Activated T-helper 2 cell treated with anti-CD3 and anti-CD28 coated beads, Interferon-gamma antibody, Interleukin-2, Interleukin-4, amounts not matched to agents 10 μg/mL and 5 μg/mL and 100 μg/mL, durations not matched to agents 14 hours and 24 hours and 36 hours (primary cell): ENCODE results near the gene FBXL13. TPM values are rescaled to one million over a fixed set of nuclear protein-coding genes. Genes with fewer than 3 reads are reported as not detected.
"Not testable (repeated sequence)": the region's sequence is repeated elsewhere in the genome, so short reads cannot be mapped to it uniquely, and the experiment has no call there.

ENCODE experiments used
- DNase-seq: peaks from one replicate; pipeline ENCODE4 v3.0.0; 2021; ENCODE audit warnings: low spot score
- H3K27ac Mint-ChIP-seq: one replicate; pipeline ENCODE4 v1.8.0; 2021; ENCODE audit warnings: mixed read lengths
- H3K27me3 Mint-ChIP-seq: one replicate; pipeline ENCODE4 v1.8.0; 2021; ENCODE audit warnings: low read depth, mixed read lengths
- H3K36me3 Mint-ChIP-seq: one replicate; pipeline ENCODE4 v1.8.0; 2021; ENCODE audit warnings: low read depth, mixed read lengths
- H3K4me1 Mint-ChIP-seq: one replicate; pipeline ENCODE4 v1.8.0; 2021; ENCODE audit warnings: low read depth, mixed read lengths
- H3K4me3 Mint-ChIP-seq: one replicate; pipeline ENCODE4 v1.8.0; 2021; ENCODE audit warnings: low read depth, mild to moderate bottlenecking, moderate library complexity, mixed read lengths
- H3K9me3 Mint-ChIP-seq: one replicate; pipeline ENCODE4 v1.8.0; 2021; ENCODE audit warnings: mixed read lengths
- intact Hi-C: fragments of 100-400 bp; cut with micrococcal nuclease; formaldehyde crosslinking; loops from one replicate; pipeline ENCODE4 v1.15.1; 2023
- total RNA-seq: library from RNA; stranded (reverse); gene quantifications from 2 replicates; pipeline ENCODE4 v1.2.3, GENCODE V29; 2022

The FBXL13 gene
- total RNA-seq, 1 donor from 2014 or later = 0.41 TPM

- Mint-ChIP-seq H3K27ac (no peak overlapping the region), H3K4me1 (no peaks in the 10 kb centered on the region), H3K9me3 (no peaks in the 10 kb centered on the region), H3K27me3 (no peaks in the 10 kb centered on the region), H3K4me3 (no peak overlapping the region), H3K36me3 (no peaks in the 10 kb centered on the region)
- no peak for DNase-seq
- intact Hi-C loops = no loop called here
These were observed 89.3 kb downstream of the FBXL13 start for GRCh38 chr7:102985176-102985783.

DNA sequence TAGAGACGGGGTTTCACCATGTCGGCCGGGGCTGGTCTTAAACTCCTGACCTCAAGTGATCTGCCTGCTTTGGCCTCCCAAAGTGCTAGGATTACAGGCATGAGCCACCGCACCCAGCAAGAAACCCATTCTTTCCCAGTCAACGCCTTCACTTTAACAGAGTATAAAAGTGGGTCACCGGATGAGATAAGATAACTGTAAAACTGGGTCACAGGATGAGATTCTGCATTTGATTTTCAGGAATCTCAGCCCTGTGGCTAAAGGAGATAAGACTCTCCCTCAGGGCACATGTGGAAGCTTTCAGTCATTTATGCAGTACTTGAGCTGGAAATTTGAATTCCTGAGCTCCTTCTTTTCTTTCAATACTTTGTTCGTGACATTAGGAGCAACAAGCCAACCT is 91.0 kb downstream of the FBXL13 start:
- H3K36me3 Mint-ChIP-seq = no peaks in the 10 kb centered on the region
- intact Hi-C loops = no loop called here
- H3K9me3 Mint-ChIP-seq = no peaks in the 10 kb centered on the region
- DNase-seq = no peak
- H3K27me3 Mint-ChIP-seq = peaks cover 1% of the 10 kb centered on the region
- H3K27ac Mint-ChIP-seq = no peak overlapping the region
- H3K4me3 Mint-ChIP-seq = no peak overlapping the region
- no peaks in the 10 kb centered on the region for H3K4me1 Mint-ChIP-seq

DNA sequence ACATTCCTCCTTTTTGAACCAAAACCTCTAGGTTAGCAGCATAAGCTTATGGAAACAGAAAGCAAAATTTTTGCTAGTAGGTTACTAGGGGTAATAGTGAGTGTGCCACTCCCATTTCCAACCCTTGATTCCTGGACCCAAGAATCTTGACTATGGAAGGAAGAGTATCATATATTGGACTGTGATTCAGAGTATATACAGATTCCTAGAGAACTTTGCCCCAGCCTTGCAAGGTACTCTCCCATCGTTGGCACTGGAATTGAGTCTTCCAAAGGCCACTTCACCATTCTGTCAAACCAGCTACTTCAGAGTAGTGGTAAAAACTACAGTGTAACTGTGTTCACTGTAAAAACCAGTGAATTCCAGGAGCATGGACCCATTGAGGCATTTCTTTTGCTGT is 92.4 kb downstream of the FBXL13 start:
- Mint-ChIP-seq H3K27ac (no peak overlapping the region), H3K4me3 (no peak overlapping the region), H3K4me1 (no peaks in the 10 kb centered on the region), H3K27me3 (peaks cover 1% of the 10 kb centered on the region), H3K9me3 (no peaks in the 10 kb centered on the region), H3K36me3 (no peaks in the 10 kb centered on the region)
- intact Hi-C loops = no loop called here
- DNase-seq = no peak

DNA sequence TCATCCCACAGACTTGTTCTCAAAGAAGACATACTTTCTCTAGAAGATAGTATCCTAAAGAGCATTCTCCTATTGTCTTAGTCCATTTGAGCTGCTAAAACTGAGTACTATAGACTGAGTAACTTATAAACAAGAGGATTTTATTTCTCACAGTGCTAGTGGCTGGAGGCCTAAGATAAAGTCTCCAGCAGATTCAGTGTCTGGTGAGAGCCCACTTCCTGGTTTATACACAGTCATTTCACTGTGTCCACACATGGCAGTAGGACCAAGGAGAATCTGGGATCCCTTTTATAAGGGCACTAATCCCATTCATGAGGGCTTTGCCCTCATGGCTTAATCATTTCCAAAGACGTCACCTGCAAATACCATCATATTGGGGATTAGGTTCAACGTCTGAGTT is 93.1 kb downstream of the FBXL13 start:
- no peak overlapping the region for H3K4me3 Mint-ChIP-seq
- DNase-seq = no peak
- intact Hi-C loops = no loop called here
- H3K27me3 Mint-ChIP-seq = peaks cover 1% of the 10 kb centered on the region
- H3K36me3 Mint-ChIP-seq = no peaks in the 10 kb centered on the region
- no peak overlapping the region for H3K27ac Mint-ChIP-seq
- no peaks in the 10 kb centered on the region for H3K9me3 Mint-ChIP-seq
- H3K4me1 Mint-ChIP-seq = no peaks in the 10 kb centered on the region

GRCh38 chr7:102979670-102980069 is 94.9 kb downstream of the FBXL13 start:
- intact Hi-C loops = no loop called here
- H3K4me1 Mint-ChIP-seq = no peaks in the 10 kb centered on the region
- no peak overlapping the region for H3K27ac Mint-ChIP-seq
- H3K36me3 Mint-ChIP-seq = no peaks in the 10 kb centered on the region
- no peaks in the 10 kb centered on the region for H3K9me3 Mint-ChIP-seq
- no peak overlapping the region for H3K4me3 Mint-ChIP-seq
- no peak for DNase-seq
- H3K27me3 Mint-ChIP-seq = peaks cover 1% of the 10 kb centered on the region

DNA sequence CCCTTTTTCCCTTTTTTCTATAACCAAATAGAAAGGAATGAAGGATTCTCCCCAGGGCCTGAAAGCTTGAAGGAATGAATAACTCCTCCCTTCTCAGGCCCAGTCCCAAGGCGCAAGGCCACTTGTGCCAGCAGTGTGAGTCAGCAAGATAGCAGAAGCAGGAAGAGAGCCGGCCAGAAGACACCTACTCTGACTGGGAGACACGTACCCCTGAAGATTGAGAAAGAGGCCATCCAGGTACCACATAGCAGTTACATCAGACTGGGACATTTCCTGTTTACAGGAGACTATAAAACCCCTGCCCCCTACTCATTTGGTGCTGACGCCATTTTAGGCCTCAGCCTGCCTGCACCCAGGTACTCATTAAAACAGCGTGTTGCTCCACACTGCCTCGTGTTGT is 96.3 kb downstream of the FBXL13 start:
- Mint-ChIP-seq H3K4me1 (no peaks in the 10 kb centered on the region), H3K27ac (no peak overlapping the region), H3K36me3 (no peaks in the 10 kb centered on the region), H3K4me3 (no peak overlapping the region), H3K27me3 (peaks cover 1% of the 10 kb centered on the region), H3K9me3 (no peaks in the 10 kb centered on the region)
- DNase-seq = no peak
- intact Hi-C loops = no loop called here

- H3K27me3 Mint-ChIP-seq, intact Hi-C loops, H3K27ac Mint-ChIP-seq, H3K4me1 Mint-ChIP-seq, DNase-seq, H3K36me3 Mint-ChIP-seq, H3K9me3 Mint-ChIP-seq, H3K4me3 Mint-ChIP-seq: not testable (repeated sequence)
These were observed 97.0 kb downstream of the FBXL13 start for GRCh38 chr7:102977586-102977985.

DNA sequence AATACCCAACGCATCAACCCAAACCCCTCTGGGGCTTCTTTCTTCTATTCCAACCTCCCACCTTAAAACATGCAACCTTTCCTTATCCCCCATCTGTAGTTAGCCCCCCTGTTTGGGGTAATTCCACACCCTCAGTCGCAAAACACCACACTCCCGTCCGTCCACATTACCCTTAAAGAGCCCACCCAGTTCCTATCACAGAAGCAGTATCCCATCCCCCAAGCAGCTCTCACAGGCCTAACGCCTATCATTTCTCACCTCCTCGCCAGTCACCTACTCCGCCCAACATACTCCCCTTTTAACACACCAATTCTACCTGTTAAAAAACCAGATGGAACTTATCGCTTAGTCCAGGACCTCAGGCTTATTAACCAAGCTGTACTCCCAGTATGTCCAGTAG is 98.1 kb downstream of the FBXL13 start:
- no peak for DNase-seq
- H3K4me1 Mint-ChIP-seq = no peaks in the 10 kb centered on the region
- intact Hi-C loops = no loop called here
- peaks cover 1% of the 10 kb centered on the region for H3K27me3 Mint-ChIP-seq
- no peak overlapping the region for H3K4me3 Mint-ChIP-seq
- no peaks in the 10 kb centered on the region for H3K9me3 Mint-ChIP-seq
- H3K36me3 Mint-ChIP-seq = no peaks in the 10 kb centered on the region
- H3K27ac Mint-ChIP-seq = no peak overlapping the region

- DNase-seq = no peak
- Mint-ChIP-seq H3K27ac (no peak overlapping the region), H3K4me1 (no peaks in the 10 kb centered on the region), H3K4me3 (no peak overlapping the region), H3K9me3 (no peaks in the 10 kb centered on the region), H3K36me3 (no peaks in the 10 kb centered on the region), H3K27me3 (peaks cover 1% of the 10 kb centered on the region)
- intact Hi-C loops = no loop called here
These were observed 98.7 kb downstream of the FBXL13 start for GRCh38 chr7:102975854-102976253.

DNA sequence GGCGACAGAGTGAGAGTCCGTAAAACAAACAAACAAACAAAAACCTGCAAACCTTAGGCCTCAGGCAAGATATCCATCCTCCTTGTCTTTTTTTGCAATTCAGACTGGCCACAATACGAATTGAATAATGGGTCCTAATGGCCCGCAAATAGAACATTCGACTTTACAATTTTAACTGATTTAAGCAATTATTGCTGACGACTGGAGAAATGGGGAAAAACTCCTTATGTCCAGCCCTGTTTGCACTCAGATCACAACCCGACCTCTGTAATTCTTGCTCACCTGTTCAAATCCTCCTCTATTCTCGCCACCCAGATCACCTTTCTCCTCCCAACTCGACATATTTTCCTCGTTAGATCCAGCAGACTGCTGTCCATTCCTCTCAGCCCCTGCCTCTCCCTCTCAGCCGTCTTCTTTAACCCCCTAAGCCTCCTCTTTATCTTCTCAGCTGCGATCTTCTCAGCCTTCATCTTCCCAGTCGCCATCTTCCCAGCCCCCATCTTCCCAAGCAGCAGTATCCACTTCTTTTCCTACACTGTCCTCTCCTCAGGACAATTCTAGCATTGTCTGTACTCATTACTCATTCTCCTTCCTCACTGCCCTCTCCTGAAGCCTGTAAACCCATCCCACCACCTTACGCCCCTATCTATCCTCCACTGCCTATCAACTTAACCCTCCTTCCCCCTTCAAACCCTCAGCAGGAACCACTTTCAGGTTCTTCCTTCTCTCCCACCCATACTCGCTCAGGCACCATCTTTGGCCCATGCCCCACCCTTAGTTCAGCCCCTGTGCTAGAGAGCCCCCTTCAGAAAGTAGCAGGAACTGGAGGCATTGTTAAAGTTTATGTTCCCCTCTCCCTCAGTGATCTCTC is 100.0 kb downstream of the FBXL13 start:
- H3K4me1 Mint-ChIP-seq = no peaks in the 10 kb centered on the region
- intact Hi-C loops = no loop called here
- no peaks in the 10 kb centered on the region for H3K9me3 Mint-ChIP-seq
- no peak overlapping the region for H3K27ac Mint-ChIP-seq
- H3K4me3 Mint-ChIP-seq = no peak overlapping the region
- DNase-seq = no peak
- H3K36me3 Mint-ChIP-seq = no peaks in the 10 kb centered on the region
- H3K27me3 Mint-ChIP-seq = peaks cover 1% of the 10 kb centered on the region

DNA sequence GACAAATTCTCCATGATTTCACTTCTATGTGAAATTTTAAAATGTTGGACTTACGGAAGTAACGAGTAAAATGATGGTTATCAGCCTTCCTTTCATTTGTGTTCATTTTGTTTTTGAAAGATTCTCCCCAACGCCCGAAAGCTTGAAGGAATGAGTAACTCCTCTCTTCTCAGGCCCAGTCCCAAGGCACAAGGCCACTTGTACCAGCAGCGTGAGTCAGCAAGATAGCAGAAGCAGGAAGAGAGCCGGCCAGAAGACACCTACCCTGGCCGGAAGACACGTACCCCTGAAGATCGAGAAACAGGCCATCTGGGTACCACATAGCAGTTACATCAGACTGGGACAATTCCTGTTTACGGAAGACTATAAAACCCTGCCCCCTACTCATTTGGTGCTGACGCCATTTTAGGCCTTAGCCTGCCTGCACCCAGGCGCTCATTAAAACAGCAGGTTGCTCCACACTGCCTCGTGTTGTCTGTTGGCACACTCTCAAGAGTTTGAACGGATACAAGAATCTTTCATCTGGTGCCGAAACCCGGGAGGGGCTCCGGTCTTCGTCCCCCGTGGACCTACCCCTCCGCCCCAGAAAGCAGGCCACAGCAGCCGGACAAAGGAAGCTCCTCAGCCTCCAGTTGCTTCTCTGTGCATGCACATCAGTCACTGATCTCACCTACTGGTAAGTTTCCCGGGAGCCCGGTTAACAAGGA is 101.3 kb downstream of the FBXL13 start:
- no peaks in the 10 kb centered on the region for H3K27me3 Mint-ChIP-seq
- no peaks in the 10 kb centered on the region for H3K36me3 Mint-ChIP-seq
- no peaks in the 10 kb centered on the region for H3K4me1 Mint-ChIP-seq
- no peak overlapping the region for H3K27ac Mint-ChIP-seq
- H3K4me3 Mint-ChIP-seq = no peak overlapping the region
- DNase-seq = no peak
- intact Hi-C loops = no loop called here
- no peaks in the 10 kb centered on the region for H3K9me3 Mint-ChIP-seq

- Mint-ChIP-seq H3K27me3 (no peaks in the 10 kb centered on the region), H3K27ac (no peak overlapping the region), H3K9me3 (no peaks in the 10 kb centered on the region), H3K4me1 (no peaks in the 10 kb centered on the region), H3K36me3 (no peaks in the 10 kb centered on the region), H3K4me3 (no peak overlapping the region)
- intact Hi-C loops = no loop called here
- DNase-seq = no peak
These were observed 106.8 kb downstream of the FBXL13 start for GRCh38 chr7:102967798-102968197.

DNA sequence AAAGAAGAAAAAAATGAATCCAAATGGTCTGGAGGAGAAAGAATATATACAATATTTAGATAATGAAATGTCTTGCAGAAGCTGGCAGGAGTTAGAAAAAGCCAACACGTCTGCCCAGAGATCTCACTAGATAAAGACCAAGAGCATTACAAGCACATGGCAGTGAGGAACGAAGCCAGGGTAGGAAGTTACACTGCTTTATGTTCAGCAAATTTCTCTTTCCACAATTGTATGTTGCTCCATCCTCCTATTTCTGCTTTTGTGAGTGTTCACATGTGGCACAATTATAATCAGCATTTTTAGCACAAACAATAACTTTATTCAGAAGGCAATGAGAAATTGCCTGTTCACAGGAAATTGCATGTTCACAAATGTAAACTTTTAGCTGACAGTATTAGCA is 108.1 kb downstream of the FBXL13 start:
- Mint-ChIP-seq H3K27ac (no peak overlapping the region), H3K36me3 (no peaks in the 10 kb centered on the region), H3K9me3 (no peaks in the 10 kb centered on the region), H3K27me3 (no peaks in the 10 kb centered on the region), H3K4me1 (no peaks in the 10 kb centered on the region), H3K4me3 (no peak overlapping the region)
- no peak for DNase-seq
- intact Hi-C loops = no loop called here
